GM23338 (cell line): ENCODE results near the gene GJC1. TPM values are rescaled to one million over a fixed set of nuclear protein-coding genes. Genes with fewer than 3 reads are reported as not detected.

ENCODE experiments used
- ATAC-seq: fragments of 200-7000 bp; cut with Tn5 transposase; 3 replicates; pipeline ENCODE4 v1.9.1; 2020
- DNase-seq: peaks from one replicate; pipeline ENCODE4 v3.0.0-alpha.2; 2015; ENCODE audit warnings: low spot score
- H2AFZ ChIP-seq: fragments of 200-600 bp; sonication (generic); 2 replicates; pipeline ENCODE4 v1.8.0; 2016; ENCODE audit warnings: antibody characterized with exemption, mild to moderate bottlenecking, moderate library complexity
- H3F3A ChIP-seq: fragments of 200-600 bp; sonication (generic); replicated peaks from 2 replicates; pipeline ENCODE4 v1.8.0; 2017; ENCODE audit warnings: antibody characterized with exemption, mixed run types, low read depth
- H3K27ac ChIP-seq: fragments of 200-600 bp; sonication (generic); 2 replicates; pipeline ENCODE4 v1.6.1; 2016; ENCODE audit warnings: low read depth
- H3K27me3 ChIP-seq: fragments of 200-600 bp; sonication (generic); 2 replicates; pipeline ENCODE4 v1.8.0; 2016; ENCODE audit warnings: mild to moderate bottlenecking, mixed run types, moderate library complexity; ENCODE audit not compliant: insufficient read depth
- H3K36me3 ChIP-seq: fragments of 200-600 bp; sonication (generic); 2 replicates; pipeline ENCODE4 v1.8.0; 2016; ENCODE audit warnings: mild to moderate bottlenecking; ENCODE audit not compliant: insufficient read depth
- H3K4me1 ChIP-seq: fragments of 200-600 bp; sonication (generic); 2 replicates; pipeline ENCODE4 v1.8.0; 2016; ENCODE audit warnings: mild to moderate bottlenecking, moderate library complexity; ENCODE audit not compliant: insufficient read depth
- H3K4me2 ChIP-seq: fragments of 200-600 bp; sonication (generic); 2 replicates; pipeline ENCODE4 v1.7.1; 2017; ENCODE audit warnings: mixed run types
- H3K4me3 ChIP-seq: fragments of 200-600 bp; sonication (generic); 2 replicates; pipeline ENCODE4 v1.6.1; 2016; ENCODE audit warnings: mixed run types
- H3K79me2 ChIP-seq: fragments of 200-600 bp; sonication (generic); replicated peaks from 2 replicates; pipeline ENCODE4 v1.8.0; 2017; ENCODE audit warnings: mild to moderate bottlenecking; ENCODE audit not compliant: insufficient read depth
- H3K9me2 ChIP-seq: fragments of 200-600 bp; sonication (generic); 2 replicates; pipeline ENCODE4 v1.8.0; 2017; ENCODE audit not compliant: insufficient read depth
- H4K20me1 ChIP-seq: fragments of 200-600 bp; sonication (generic); replicated peaks from 2 replicates; pipeline ENCODE4 v1.8.0; 2017; ENCODE audit warnings: mild to moderate bottlenecking; ENCODE audit not compliant: insufficient read depth
- H3K27ac Mint-ChIP-seq: 2 replicates; pipeline ENCODE4 v1.8.0; 2020; ENCODE audit warnings: inconsistent platforms, mild to moderate bottlenecking, moderate library complexity, mixed read lengths
- H3K27me3 Mint-ChIP-seq: 3 replicates; pipeline ENCODE4 v1.8.0; 2022; ENCODE audit warnings: low read depth, mild to moderate bottlenecking, moderate library complexity, mixed read lengths, inconsistent platforms; ENCODE audit not compliant: insufficient read depth, poor library complexity
- H3K36me3 Mint-ChIP-seq: 3 replicates; pipeline ENCODE4 v1.8.0; 2021; ENCODE audit warnings: low read depth, mild to moderate bottlenecking, inconsistent platforms, moderate library complexity, mixed read lengths
- H3K4me1 Mint-ChIP-seq: 3 replicates; pipeline ENCODE4 v1.8.0; 2020; ENCODE audit warnings: mild to moderate bottlenecking, inconsistent platforms, mixed read lengths
- H3K4me3 Mint-ChIP-seq: 3 replicates; pipeline ENCODE4 v1.8.0; 2021; ENCODE audit warnings: moderate library complexity, mild to moderate bottlenecking, inconsistent platforms, mixed read lengths
- H3K9me3 Mint-ChIP-seq: 3 replicates; pipeline ENCODE4 v1.8.0; 2020; ENCODE audit warnings: moderate library complexity, mild to moderate bottlenecking, inconsistent platforms, mixed read lengths
- CREB1 ChIP-seq: fragments of 250-450 bp; sonication (Bioruptor Pico); IDR thresholded peaks from 2 replicates; pipeline ENCODE4 v1.5.0; 2020; ENCODE audit warnings: low read depth, mild to moderate bottlenecking, moderate library complexity
- EZH2 ChIP-seq: fragments of 200-600 bp; sonication (generic); IDR thresholded peaks from one replicate; pipeline ENCODE4 v1.8.0; 2017; ENCODE audit warnings: antibody characterized with exemption, mild to moderate bottlenecking, low read depth; ENCODE audit not compliant: unreplicated experiment
- EZH2phosphoT487 ChIP-seq: fragments of 200-600 bp; sonication (generic); IDR thresholded peaks from one replicate; pipeline ENCODE4 v1.8.1; 2018; ENCODE audit warnings: antibody characterized with exemption; ENCODE audit not compliant: unreplicated experiment
- JUNB ChIP-seq: IDR thresholded peaks from one replicate; pipeline ENCODE4 v1.6.1; 2016; ENCODE audit warnings: antibody characterized with exemption; ENCODE audit not compliant: unreplicated experiment
- NANOG ChIP-seq: IDR thresholded peaks from 2 replicates; pipeline ENCODE4 v1.6.1; 2016; ENCODE audit warnings: antibody characterized with exemption, borderline replicate concordance
- POLR2AphosphoS5 ChIP-seq: IDR thresholded peaks from 2 replicates; pipeline ENCODE4 v1.6.1; 2016; ENCODE audit warnings: antibody characterized with exemption, low read depth
- STAT1 ChIP-seq: IDR thresholded peaks from one replicate; pipeline ENCODE4 v1.6.1; 2016; ENCODE audit warnings: antibody characterized with exemption; ENCODE audit not compliant: unreplicated experiment
- ZNF114 ChIP-seq: fragments of 250-450 bp; sonication (Bioruptor Pico); IDR thresholded peaks from 2 replicates; pipeline ENCODE4 v1.5.0; 2020; ENCODE audit warnings: mild to moderate bottlenecking, moderate library complexity
- ZNF331 ChIP-seq: fragments of 250-450 bp; sonication (Bioruptor Pico); IDR thresholded peaks from 2 replicates; pipeline ENCODE4 v1.5.0; 2020; ENCODE audit warnings: low read depth, mild to moderate bottlenecking, moderate library complexity
- polyA plus RNA-seq: library from polyadenylated mRNA; unstranded; fragments of >200 nt; fragmentation: Nextera tagmentation; extraction: Ambion mirVana; gene quantifications from 2 replicates; pipeline ENCODE4 v1.2.1, GENCODE V29; 2016
- total RNA-seq: library from RNA; depleted of rRNA; stranded (reverse); fragments of >200 nt; shearing (Covaris generic); gene quantifications from 2 replicates; pipeline ENCODE4 v1.2.3, GENCODE V29; 2014
- TF ChIP-seq, protein P1 (sequence below), 2 experiments: fragments of 200-600 bp in 1 of 2; sonication (generic) in 1 of 2; conservative IDR thresholded peaks; 2 replicates each; pipeline versions ENCODE4 v1.5.1 to v1.6.1; 2016 to 2017; ENCODE audit warnings: antibody characterized with exemption in 2 of 2, low read depth in 2 of 2, mild to moderate bottlenecking in 2 of 2, moderate library complexity in 1 of 2
- TF ChIP-seq, protein P2 (sequence below): IDR thresholded peaks from 2 replicates; pipeline ENCODE4 v1.6.1; 2016; ENCODE audit warnings: antibody characterized with exemption
- TF ChIP-seq, protein P3 (sequence below): IDR thresholded peaks from one replicate; pipeline ENCODE4 v1.6.1; 2018; ENCODE audit warnings: antibody characterized with exemption; ENCODE audit not compliant: unreplicated experiment
- TF ChIP-seq, protein P4 (sequence below): fragments of 250-450 bp; sonication (Bioruptor Pico); IDR thresholded peaks from 2 replicates; pipeline ENCODE4 v1.5.0; 2020; ENCODE audit warnings: mild to moderate bottlenecking, moderate library complexity

The GJC1 gene
- total and polyA plus RNA-seq, 2 experiments from 2014 or later = 34.7 to 99.2 TPM

DNA sequence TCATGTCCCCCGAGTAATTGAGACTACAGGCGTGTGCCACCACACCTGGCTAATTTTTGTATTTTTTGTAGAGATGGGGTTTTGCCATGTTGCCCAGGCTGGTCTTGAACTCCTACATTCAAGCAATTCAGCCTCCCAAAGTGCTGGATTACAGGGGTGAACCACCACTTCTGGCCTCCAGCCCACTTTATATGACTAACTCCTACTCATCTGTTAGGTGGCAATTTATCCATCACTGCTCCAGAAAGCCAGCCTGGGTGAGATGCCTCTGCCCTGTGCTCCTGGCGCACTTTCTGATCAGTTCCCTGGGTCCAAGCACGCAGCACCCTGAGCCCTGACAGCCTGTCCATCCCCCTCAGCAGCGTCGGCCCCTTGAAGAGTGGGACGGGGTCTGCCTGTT is 41.9 kb downstream of the GJC1 start:
- H3K27ac Mint-ChIP-seq = no peak overlapping the region
- no peak overlapping the region for H3K4me2 ChIP-seq
- no peak for ATAC-seq

More for the DNA sequence above, 41.9 kb downstream of the GJC1 start:
- Histone ChIP-seq H4K20me1 (no peaks in the 10 kb centered on the region), H3K27me3 (no peaks in the 10 kb centered on the region), H2AFZ (no peak overlapping the region), H3K36me3 (no peaks in the 10 kb centered on the region), H3K4me3 (no peak overlapping the region), H3K27ac (no peak overlapping the region), H3F3A (no peaks in the 10 kb centered on the region), H3K79me2 (no peaks in the 10 kb centered on the region), H3K9me2 (no peaks in the 10 kb centered on the region), H3K4me1 (no peaks in the 10 kb centered on the region)
- no peak for TF ChIP-seq CREB1 (CRISPR knock-in tag)
- TF ChIP-seq STAT1 = no peak
- TF ChIP-seq, protein P1, sequence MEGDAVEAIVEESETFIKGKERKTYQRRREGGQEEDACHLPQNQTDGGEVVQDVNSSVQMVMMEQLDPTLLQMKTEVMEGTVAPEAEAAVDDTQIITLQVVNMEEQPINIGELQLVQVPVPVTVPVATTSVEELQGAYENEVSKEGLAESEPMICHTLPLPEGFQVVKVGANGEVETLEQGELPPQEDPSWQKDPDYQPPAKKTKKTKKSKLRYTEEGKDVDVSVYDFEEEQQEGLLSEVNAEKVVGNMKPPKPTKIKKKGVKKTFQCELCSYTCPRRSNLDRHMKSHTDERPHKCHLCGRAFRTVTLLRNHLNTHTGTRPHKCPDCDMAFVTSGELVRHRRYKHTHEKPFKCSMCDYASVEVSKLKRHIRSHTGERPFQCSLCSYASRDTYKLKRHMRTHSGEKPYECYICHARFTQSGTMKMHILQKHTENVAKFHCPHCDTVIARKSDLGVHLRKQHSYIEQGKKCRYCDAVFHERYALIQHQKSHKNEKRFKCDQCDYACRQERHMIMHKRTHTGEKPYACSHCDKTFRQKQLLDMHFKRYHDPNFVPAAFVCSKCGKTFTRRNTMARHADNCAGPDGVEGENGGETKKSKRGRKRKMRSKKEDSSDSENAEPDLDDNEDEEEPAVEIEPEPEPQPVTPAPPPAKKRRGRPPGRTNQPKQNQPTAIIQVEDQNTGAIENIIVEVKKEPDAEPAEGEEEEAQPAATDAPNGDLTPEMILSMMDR (conservative IDR thresholded peaks at IDR 0.05; ENCODE audit: low read depth in 2 of 2) = no peak
- TF ChIP-seq, protein P2, sequence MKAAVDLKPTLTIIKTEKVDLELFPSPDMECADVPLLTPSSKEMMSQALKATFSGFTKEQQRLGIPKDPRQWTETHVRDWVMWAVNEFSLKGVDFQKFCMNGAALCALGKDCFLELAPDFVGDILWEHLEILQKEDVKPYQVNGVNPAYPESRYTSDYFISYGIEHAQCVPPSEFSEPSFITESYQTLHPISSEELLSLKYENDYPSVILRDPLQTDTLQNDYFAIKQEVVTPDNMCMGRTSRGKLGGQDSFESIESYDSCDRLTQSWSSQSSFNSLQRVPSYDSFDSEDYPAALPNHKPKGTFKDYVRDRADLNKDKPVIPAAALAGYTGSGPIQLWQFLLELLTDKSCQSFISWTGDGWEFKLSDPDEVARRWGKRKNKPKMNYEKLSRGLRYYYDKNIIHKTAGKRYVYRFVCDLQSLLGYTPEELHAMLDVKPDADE = no peak
- TF ChIP-seq, protein P3, sequence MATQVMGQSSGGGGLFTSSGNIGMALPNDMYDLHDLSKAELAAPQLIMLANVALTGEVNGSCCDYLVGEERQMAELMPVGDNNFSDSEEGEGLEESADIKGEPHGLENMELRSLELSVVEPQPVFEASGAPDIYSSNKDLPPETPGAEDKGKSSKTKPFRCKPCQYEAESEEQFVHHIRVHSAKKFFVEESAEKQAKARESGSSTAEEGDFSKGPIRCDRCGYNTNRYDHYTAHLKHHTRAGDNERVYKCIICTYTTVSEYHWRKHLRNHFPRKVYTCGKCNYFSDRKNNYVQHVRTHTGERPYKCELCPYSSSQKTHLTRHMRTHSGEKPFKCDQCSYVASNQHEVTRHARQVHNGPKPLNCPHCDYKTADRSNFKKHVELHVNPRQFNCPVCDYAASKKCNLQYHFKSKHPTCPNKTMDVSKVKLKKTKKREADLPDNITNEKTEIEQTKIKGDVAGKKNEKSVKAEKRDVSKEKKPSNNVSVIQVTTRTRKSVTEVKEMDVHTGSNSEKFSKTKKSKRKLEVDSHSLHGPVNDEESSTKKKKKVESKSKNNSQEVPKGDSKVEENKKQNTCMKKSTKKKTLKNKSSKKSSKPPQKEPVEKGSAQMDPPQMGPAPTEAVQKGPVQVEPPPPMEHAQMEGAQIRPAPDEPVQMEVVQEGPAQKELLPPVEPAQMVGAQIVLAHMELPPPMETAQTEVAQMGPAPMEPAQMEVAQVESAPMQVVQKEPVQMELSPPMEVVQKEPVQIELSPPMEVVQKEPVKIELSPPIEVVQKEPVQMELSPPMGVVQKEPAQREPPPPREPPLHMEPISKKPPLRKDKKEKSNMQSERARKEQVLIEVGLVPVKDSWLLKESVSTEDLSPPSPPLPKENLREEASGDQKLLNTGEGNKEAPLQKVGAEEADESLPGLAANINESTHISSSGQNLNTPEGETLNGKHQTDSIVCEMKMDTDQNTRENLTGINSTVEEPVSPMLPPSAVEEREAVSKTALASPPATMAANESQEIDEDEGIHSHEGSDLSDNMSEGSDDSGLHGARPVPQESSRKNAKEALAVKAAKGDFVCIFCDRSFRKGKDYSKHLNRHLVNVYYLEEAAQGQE = no peak
- TF ChIP-seq, protein P4, sequence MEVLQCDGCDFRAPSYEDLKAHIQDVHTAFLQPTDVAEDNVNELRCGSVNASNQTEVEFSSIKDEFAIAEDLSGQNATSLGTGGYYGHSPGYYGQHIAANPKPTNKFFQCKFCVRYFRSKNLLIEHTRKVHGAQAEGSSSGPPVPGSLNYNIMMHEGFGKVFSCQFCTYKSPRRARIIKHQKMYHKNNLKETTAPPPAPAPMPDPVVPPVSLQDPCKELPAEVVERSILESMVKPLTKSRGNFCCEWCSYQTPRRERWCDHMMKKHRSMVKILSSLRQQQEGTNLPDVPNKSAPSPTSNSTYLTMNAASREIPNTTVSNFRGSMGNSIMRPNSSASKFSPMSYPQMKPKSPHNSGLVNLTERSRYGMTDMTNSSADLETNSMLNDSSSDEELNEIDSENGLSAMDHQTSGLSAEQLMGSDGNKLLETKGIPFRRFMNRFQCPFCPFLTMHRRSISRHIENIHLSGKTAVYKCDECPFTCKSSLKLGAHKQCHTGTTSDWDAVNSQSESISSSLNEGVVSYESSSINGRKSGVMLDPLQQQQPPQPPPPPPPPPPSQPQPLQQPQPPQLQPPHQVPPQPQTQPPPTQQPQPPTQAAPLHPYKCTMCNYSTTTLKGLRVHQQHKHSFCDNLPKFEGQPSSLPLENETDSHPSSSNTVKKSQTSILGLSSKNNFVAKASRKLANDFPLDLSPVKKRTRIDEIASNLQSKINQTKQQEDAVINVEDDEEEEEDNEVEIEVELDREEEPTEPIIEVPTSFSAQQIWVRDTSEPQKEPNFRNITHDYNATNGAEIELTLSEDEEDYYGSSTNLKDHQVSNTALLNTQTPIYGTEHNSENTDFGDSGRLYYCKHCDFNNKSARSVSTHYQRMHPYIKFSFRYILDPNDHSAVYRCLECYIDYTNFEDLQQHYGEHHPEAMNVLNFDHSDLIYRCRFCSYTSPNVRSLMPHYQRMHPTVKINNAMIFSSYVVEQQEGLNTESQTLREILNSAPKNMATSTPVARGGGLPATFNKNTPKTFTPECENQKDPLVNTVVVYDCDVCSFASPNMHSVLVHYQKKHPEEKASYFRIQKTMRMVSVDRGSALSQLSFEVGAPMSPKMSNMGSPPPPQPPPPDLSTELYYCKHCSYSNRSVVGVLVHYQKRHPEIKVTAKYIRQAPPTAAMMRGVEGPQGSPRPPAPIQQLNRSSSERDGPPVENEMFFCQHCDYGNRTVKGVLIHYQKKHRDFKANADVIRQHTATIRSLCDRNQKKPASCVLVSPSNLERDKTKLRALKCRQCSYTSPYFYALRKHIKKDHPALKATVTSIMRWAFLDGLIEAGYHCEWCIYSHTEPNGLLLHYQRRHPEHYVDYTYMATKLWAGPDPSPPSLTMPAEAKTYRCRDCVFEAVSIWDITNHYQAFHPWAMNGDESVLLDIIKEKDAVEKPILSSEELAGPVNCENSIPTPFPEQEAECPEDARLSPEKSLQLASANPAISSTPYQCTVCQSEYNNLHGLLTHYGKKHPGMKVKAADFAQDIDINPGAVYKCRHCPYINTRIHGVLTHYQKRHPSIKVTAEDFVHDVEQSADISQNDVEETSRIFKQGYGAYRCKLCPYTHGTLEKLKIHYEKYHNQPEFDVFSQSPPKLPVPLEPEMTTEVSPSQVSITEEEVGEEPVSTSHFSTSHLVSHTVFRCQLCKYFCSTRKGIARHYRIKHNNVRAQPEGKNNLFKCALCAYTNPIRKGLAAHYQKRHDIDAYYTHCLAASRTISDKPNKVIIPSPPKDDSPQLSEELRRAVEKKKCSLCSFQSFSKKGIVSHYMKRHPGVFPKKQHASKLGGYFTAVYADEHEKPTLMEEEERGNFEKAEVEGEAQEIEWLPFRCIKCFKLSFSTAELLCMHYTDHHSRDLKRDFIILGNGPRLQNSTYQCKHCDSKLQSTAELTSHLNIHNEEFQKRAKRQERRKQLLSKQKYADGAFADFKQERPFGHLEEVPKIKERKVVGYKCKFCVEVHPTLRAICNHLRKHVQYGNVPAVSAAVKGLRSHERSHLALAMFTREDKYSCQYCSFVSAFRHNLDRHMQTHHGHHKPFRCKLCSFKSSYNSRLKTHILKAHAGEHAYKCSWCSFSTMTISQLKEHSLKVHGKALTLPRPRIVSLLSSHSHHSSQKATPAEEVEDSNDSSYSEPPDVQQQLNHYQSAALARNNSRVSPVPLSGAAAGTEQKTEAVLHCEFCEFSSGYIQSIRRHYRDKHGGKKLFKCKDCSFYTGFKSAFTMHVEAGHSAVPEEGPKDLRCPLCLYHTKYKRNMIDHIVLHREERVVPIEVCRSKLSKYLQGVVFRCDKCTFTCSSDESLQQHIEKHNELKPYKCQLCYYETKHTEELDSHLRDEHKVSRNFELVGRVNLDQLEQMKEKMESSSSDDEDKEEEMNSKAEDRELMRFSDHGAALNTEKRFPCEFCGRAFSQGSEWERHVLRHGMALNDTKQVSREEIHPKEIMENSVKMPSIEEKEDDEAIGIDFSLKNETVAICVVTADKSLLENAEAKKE (CRISPR knock-in tag) = no peak
- no peak for TF ChIP-seq EZH2phosphoT487
- no peak for TF ChIP-seq EZH2
- TF ChIP-seq ZNF114 (CRISPR knock-in tag) = no peak
- TF ChIP-seq NANOG = no peak
- no peak for TF ChIP-seq JUNB
- TF ChIP-seq ZNF331 (CRISPR knock-in tag) = no peak
- TF ChIP-seq POLR2AphosphoS5 = no peak
- H3K4me3 Mint-ChIP-seq = no peak overlapping the region
- peaks cover 9% of the 10 kb centered on the region for H3K27me3 Mint-ChIP-seq
- H3K36me3 Mint-ChIP-seq = no peaks in the 10 kb centered on the region
- no peaks in the 10 kb centered on the region for H3K9me3 Mint-ChIP-seq
- peaks cover 9% of the 10 kb centered on the region for H3K4me1 Mint-ChIP-seq
- DNase-seq = no peak
